ES-I3 (cell line): Measurements from ENCODE around the gene PRPF31.
A peak's percentile ranks its signal among the peaks of the same experiment; 100 is the strongest.
"Not testable (repeated sequence)": the region's sequence is repeated elsewhere in the genome, so short reads cannot be mapped to it uniquely, and the experiment has no call there.

Experiments
- H3K36me3 ChIP-seq: 2 replicates; pipeline ENCODE4 v1.6.1; 2013; ENCODE audit warnings: mild to moderate bottlenecking, low read length, control low read depth, moderate library complexity; ENCODE audit not compliant: insufficient read depth
- H3K4me1 ChIP-seq: 2 replicates; pipeline ENCODE4 v1.6.1; 2013; ENCODE audit warnings: mild to moderate bottlenecking, control low read depth, low read length; ENCODE audit not compliant: insufficient read depth
- H3K9ac ChIP-seq: 2 replicates; pipeline ENCODE4 v1.6.1; 2013; ENCODE audit warnings: low read depth, mild to moderate bottlenecking, low read length, moderate library complexity
- H3K9me3 ChIP-seq: 2 replicates; pipeline ENCODE4 v1.6.1; 2013; ENCODE audit warnings: mild to moderate bottlenecking, low read length, moderate library complexity; ENCODE audit not compliant: control insufficient read depth, insufficient read depth

Gene PRPF31, protein sequence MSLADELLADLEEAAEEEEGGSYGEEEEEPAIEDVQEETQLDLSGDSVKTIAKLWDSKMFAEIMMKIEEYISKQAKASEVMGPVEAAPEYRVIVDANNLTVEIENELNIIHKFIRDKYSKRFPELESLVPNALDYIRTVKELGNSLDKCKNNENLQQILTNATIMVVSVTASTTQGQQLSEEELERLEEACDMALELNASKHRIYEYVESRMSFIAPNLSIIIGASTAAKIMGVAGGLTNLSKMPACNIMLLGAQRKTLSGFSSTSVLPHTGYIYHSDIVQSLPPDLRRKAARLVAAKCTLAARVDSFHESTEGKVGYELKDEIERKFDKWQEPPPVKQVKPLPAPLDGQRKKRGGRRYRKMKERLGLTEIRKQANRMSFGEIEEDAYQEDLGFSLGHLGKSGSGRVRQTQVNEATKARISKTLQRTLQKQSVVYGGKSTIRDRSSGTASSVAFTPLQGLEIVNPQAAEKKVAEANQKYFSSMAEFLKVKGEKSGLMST

DNA sequence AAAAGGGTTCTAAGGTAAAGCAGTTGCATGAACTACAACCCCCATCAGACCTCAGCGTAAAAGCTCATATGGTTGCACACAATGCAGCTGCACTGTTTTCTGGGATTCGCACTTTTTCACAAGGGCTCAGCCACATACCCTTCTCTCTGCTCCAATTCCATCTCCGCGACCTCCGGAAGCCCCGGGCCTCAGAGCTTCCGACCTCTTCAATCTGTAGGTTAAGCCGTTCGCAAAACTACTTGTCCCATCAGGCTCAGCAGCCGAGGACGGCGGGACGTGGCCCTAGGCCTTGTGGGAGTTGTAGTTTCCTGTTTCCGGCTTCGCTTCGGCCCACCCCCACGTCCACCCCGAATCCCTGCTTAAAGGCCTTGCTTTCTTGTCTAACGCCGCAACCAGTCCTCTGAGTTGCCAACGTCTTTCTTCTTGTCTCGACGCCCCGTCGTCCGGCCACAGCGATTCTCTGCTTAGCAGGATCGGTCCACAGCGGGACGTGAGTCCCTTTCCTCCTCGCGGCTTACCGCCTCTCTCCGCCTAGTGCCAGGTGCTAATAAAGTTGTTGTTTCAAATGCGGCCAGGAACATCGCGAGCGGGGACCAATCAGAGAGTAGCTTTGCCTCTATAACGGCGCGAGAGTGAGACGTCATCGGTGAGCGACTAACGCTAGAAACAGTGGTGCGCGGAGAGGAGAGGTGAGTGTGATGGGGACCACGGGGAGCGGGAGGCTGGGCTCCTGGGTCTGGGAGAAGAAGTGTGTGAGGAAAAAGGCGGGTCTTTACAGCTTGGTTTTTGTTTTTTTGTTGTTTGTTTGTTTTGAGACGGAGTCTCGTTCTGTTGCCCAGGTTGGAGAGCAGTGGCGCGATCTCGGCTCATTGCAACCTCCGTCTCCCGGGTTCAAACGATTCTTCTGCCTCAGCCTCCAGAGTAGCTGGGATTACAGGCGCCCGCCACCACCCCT lies at the start of gene PRPF31, which contains the start of gene TFPT:
TSS of gene PRPF31 (plus strand) at position 646 of the 955 bp plus-strand sequence. CDS start 2,525 bp downstream, outside the sequence.
TSS of gene TFPT (minus strand) at position 549 of the 955 bp plus-strand sequence. CDS start at position 161, 388 bp downstream.
- peaks cover 5% of the 10 kb centered on the region; the same call in 1 of the 2 replicates for H3K36me3 ChIP-seq
- H3K9ac ChIP-seq, result peak within 1 kb of the TSS; percentile 83
- H3K9me3 ChIP-seq, result no peaks in the 10 kb centered on the region
- peaks cover 5% of the 10 kb centered on the region; the same call in 1 of the 2 replicates for H3K4me1 ChIP-seq

DNA sequence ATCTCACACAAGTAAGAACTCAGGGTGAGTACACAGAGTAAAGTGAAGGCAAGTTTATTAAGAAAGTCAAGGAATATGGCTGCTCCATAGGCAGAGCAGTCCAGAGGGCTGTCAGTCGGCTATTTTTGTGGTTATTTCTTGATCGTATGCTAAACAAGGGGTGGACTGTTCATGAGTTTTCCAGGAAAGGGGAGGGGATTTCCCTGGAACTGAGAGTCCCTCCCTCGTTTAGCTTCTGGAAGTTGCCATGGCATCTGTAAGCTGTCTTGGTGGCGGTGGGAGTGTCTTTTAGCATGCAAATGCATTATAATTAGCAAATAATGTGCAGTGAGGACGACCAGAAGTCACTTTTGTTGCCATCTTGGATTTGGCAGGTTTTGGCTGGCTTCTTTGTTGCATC lies 46.1 kb upstream of the PRPF31 start:
- Histone ChIP-seq H3K4me1 (no peaks in the 10 kb centered on the region), H3K9ac (no peak overlapping the region), H3K9me3 (peaks cover 2% of the 10 kb centered on the region; the same call in 1 of the 2 replicates), H3K36me3 (no peaks in the 10 kb centered on the region)

GRCh38 chr19:54073829-54074228 lies 41.7 kb upstream of the PRPF31 start:
- Histone ChIP-seq H3K36me3 (no peaks in the 10 kb centered on the region), H3K4me1 (no peaks in the 10 kb centered on the region), H3K9ac (no peak overlapping the region), H3K9me3 (no peaks in the 10 kb centered on the region)

- no peaks in the 10 kb centered on the region for H3K9me3 ChIP-seq
- H3K9ac ChIP-seq, result no peak overlapping the region
- H3K36me3 ChIP-seq, result no peaks in the 10 kb centered on the region
- no peaks in the 10 kb centered on the region for H3K4me1 ChIP-seq
Measured at GRCh38 chr19:54074851-54075250, 40.7 kb upstream of the PRPF31 start.

DNA sequence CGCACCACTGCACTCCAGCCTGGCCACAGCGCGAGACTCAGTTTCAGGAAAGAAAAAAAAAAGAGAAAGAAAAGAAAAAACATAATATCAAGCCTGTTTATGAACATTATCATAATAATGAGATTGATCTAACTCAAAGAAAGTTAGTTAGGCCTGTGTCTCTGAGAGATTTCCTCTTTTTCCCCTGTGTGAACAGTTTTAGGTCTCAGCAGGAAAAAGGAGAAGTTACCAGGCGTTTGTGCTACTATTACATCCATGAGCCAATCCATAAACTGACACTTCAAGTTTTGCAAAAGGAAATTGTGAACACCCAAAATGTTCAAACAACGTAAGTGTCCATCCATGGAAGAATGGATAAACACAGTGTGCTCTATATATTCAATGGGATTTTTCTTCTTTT lies 38.2 kb upstream of the PRPF31 start:
- Histone ChIP-seq H3K36me3 (no peaks in the 10 kb centered on the region), H3K9ac (no peak overlapping the region), H3K9me3 (peaks cover 7% of the 10 kb centered on the region; the same call in 1 of the 2 replicates), H3K4me1 (no peaks in the 10 kb centered on the region)

GRCh38 chr19:54081032-54081431 lies 34.5 kb upstream of the PRPF31 start, which contains the start of gene TARM1:
Gene TARM1, minus strand, starts transcription at chr19:54081365. Its CDS starts 25 bp downstream, at chr19:54081340.
- Histone ChIP-seq H3K36me3 (no peaks in the 10 kb centered on the region), H3K4me1 (no peaks in the 10 kb centered on the region), H3K9me3 (peaks cover 20% of the 10 kb centered on the region), H3K9ac (no peak within 1 kb of the TSS)

GRCh38 chr19:54084410-54084809 lies 31.1 kb upstream of the PRPF31 start:
- Histone ChIP-seq H3K36me3 (no peaks in the 10 kb centered on the region), H3K4me1 (no peaks in the 10 kb centered on the region), H3K9ac (no peak overlapping the region), H3K9me3 (peaks cover 24% of the 10 kb centered on the region)

GRCh38 chr19:54094426-54095000 lies 21.0 kb upstream of the PRPF31 start:
- Histone ChIP-seq H3K4me1 (no peaks in the 10 kb centered on the region), H3K9me3 (peaks cover 4% of the 10 kb centered on the region; the same call in 1 of the 2 replicates), H3K36me3 (no peaks in the 10 kb centered on the region), H3K9ac (peak overlapping the region; percentile 87; the same call in 1 of the 2 replicates)

- no peaks in the 10 kb centered on the region for H3K36me3 ChIP-seq
- peak overlapping the region; percentile 87 for H3K9ac ChIP-seq
- H3K9me3 ChIP-seq, result peaks cover 4% of the 10 kb centered on the region; the same call in 1 of the 2 replicates
- peaks cover 3% of the 10 kb centered on the region; the same call in 1 of the 2 replicates for H3K4me1 ChIP-seq
Measured at GRCh38 chr19:54095136-54095858, 20.3 kb upstream of the PRPF31 start.

DNA sequence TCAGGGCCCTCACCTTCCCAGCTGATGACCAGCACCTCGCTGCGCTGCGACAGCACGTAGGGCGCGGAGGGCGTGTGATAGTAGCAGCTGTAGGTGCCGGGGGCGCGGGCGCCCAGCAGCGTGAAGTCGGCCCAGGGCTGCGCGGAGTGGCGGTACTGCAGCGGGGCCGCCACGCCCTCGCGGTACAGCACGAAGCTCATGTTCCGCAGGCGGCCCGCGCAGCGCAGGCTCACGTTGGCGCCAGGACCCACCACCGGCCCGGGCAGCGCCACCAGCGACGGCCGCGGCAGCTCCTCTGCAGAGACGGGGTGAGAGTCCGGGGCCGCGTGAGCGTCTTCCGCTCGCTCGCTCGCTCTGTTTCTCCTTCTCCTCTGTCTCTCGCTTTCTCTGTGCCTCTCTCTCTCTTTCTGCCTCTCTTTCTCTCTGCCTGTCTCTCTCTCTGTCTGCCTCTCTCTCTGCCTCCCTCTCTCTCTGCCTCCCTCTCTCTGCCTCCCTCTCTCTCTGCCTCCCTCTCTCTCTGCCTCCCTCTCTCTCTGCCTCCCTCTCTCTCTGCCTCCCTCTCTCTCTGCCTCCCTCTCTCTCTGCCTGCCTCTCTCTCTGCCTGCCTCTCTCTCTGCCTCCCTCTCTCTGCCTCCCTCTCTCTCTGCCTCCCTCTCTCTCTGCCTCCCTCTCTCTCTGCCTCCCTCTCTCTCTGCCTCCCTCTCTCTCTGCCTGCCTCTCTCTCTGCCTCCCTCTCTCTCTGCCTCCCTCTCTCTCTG lies 19.5 kb upstream of the PRPF31 start:
- H3K9me3 ChIP-seq, H3K36me3 ChIP-seq, H3K4me1 ChIP-seq: not testable (repeated sequence)
- peak overlapping the region; percentile 87 for H3K9ac ChIP-seq

- no peaks in the 10 kb centered on the region for H3K36me3 ChIP-seq
- peaks cover 4% of the 10 kb centered on the region; the same call in 1 of the 2 replicates for H3K9me3 ChIP-seq
- peak overlapping the region; percentile 87 for H3K9ac ChIP-seq
- H3K4me1 ChIP-seq, result peaks cover 4% of the 10 kb centered on the region
Measured at GRCh38 chr19:54096617-54097106, 18.9 kb upstream of the PRPF31 start.

- Histone ChIP-seq H3K36me3 (0 out of 2 replicates have a peak, but pooled peaks cover 2% of the 10 kb centered on the region), H3K9me3 (peaks cover 2% of the 10 kb centered on the region; the same call in 1 of the 2 replicates), H3K4me1 (peaks cover 4% of the 10 kb centered on the region), H3K9ac (no peak overlapping the region)
Measured at GRCh38 chr19:54099190-54099902, 16.2 kb upstream of the PRPF31 start.
